Raji (cell line): ENCODE results near the gene ZNF709.

ENCODE experiments used
- POLR2A ChIP-seq: IDR thresholded peaks from 2 replicates; pipeline ENCODE4 v1.6.1; 2011; ENCODE audit warnings: low read depth, low read length, control low read depth; ENCODE audit not compliant: insufficient read depth

The ZNF709 gene

GRCh38 chr19:12478234-12478941, 6.2 kb downstream of the ZNF709 start:
- no peak for TF ChIP-seq POLR2A

GRCh38 chr19:12465211-12465610, 19.4 kb downstream of the ZNF709 start:
- no peak for TF ChIP-seq POLR2A

GRCh38 chr19:12464769-12465168, 19.8 kb downstream of the ZNF709 start:
- TF ChIP-seq POLR2A = no peak

GRCh38 chr19:12453495-12453894, 31.1 kb downstream of the ZNF709 start:
- TF ChIP-seq POLR2A = no peak

- TF ChIP-seq POLR2A = no peak
Measured at GRCh38 chr19:12450844-12451243, 33.8 kb downstream of the ZNF709 start.

- no peak for TF ChIP-seq POLR2A
Measured at GRCh38 chr19:12448808-12449207, 35.8 kb downstream of the ZNF709 start.

GRCh38 chr19:12440541-12441316, 43.9 kb downstream of the ZNF709 start, which contains the start of gene ZNF443:
Gene ZNF443, minus strand, starts transcription at chr19:12441021. Its CDS starts 107 bp downstream, at chr19:12440914.
- TF ChIP-seq POLR2A = peak; percentile 78

- no peak for TF ChIP-seq POLR2A
Measured at GRCh38 chr19:12425888-12426274, 58.7 kb downstream of the ZNF709 start.

- TF ChIP-seq POLR2A = no peak
Measured at GRCh38 chr19:12425236-12425887, 59.3 kb downstream of the ZNF709 start.

GRCh38 chr19:12411893-12412292, 72.7 kb downstream of the ZNF709 start:
- TF ChIP-seq POLR2A = no peak
